WTC11 (cell line): Measurements from ENCODE around the gene SLC11A1. TPM values are rescaled to one million over a fixed set of nuclear protein-coding genes. Genes with fewer than 3 reads are reported as not detected.

Experiments
- ATAC-seq: fragments of 200-7000 bp; cut with Tn5 transposase; 2 replicates; pipeline ENCODE4 v1.10.0; 2021; ENCODE audit warnings: mild to moderate bottlenecking, moderate library complexity
- CTCF ChIA-PET: fragments of 300-600 bp; sonication (Branson Sonifier 250); formaldehyde crosslinking; loops from one replicate; lab custom pipeline; 2021; ENCODE audit warnings: antibody characterized with exemption; lab: Charles Lee
- POLR2A ChIA-PET: fragments of 350-600 bp; sonication (Branson Sonifier 250); formaldehyde crosslinking; loops from one replicate; lab custom pipeline; 2021; ENCODE audit warnings: antibody characterized with exemption; lab: Charles Lee
- DNase-seq: peaks from one replicate; pipeline ENCODE4 v3.0.0; 2021; ENCODE audit warnings: low spot score
- H3K27ac Mint-ChIP-seq: 2 replicates; pipeline ENCODE4 v1.8.0; 2021; ENCODE audit warnings: mixed read lengths
- H3K27me3 Mint-ChIP-seq: 2 replicates; pipeline ENCODE4 v1.8.0; 2021; ENCODE audit warnings: low read depth, mild to moderate bottlenecking, moderate library complexity, mixed read lengths
- H3K36me3 Mint-ChIP-seq: 2 replicates; pipeline ENCODE4 v1.8.0; 2021; ENCODE audit warnings: mixed read lengths
- H3K4me1 Mint-ChIP-seq: 2 replicates; pipeline ENCODE4 v1.8.0; 2022; ENCODE audit warnings: mixed read lengths
- H3K4me3 Mint-ChIP-seq: 2 replicates; pipeline ENCODE4 v1.8.0; 2021; ENCODE audit warnings: mild to moderate bottlenecking, moderate library complexity, mixed read lengths
- H3K9me3 Mint-ChIP-seq: 2 replicates; pipeline ENCODE4 v1.8.0; 2021; ENCODE audit warnings: mixed read lengths
- GABPB1 ChIP-seq: sonication (generic); formaldehyde crosslinking; IDR thresholded peaks from 2 replicates; pipeline ENCODE4 v1.8.1; 2023; ENCODE audit warnings: mild to moderate bottlenecking, missing genetic modification reagents
- GRHL2 ChIP-seq: fragments of 250-450 bp; sonication (Bioruptor Pico); IDR thresholded peaks from 2 replicates; pipeline ENCODE4 v1.8.0; 2022; ENCODE audit warnings: mild to moderate bottlenecking, moderate library complexity; ENCODE audit not compliant: insufficient replicate concordance, severe bottlenecking
- KAT7 ChIP-seq: sonication (generic); formaldehyde crosslinking; IDR thresholded peaks from 2 replicates; pipeline ENCODE4 v1.8.1; 2023; ENCODE audit warnings: missing genetic modification reagents, mild to moderate bottlenecking, borderline replicate concordance
- MYBL2 ChIP-seq: sonication (generic); formaldehyde crosslinking; IDR thresholded peaks from 2 replicates; pipeline ENCODE4 v1.8.1; 2023; ENCODE audit warnings: mild to moderate bottlenecking, moderate library complexity, missing genetic modification reagents
- NFATC4 ChIP-seq: fragments of 250-450 bp; sonication (Bioruptor Pico); IDR thresholded peaks from 2 replicates; pipeline ENCODE4 v1.9.0; 2021; ENCODE audit warnings: mild to moderate bottlenecking
- RELA ChIP-seq: sonication (generic); formaldehyde crosslinking; IDR thresholded peaks from 2 replicates; pipeline ENCODE4 v1.8.1; 2022; ENCODE audit warnings: missing genetic modification reagents, mild to moderate bottlenecking, borderline replicate concordance
- TEAD4 ChIP-seq: sonication (generic); formaldehyde crosslinking; IDR thresholded peaks from 2 replicates; pipeline ENCODE4 v1.8.0; 2022; ENCODE audit warnings: mild to moderate bottlenecking, missing genetic modification reagents
- ZNF121 ChIP-seq: sonication (generic); formaldehyde crosslinking; IDR thresholded peaks from 2 replicates; pipeline ENCODE4 v1.8.0; 2023; ENCODE audit warnings: missing genetic modification reagents
- total RNA-seq: library from RNA; stranded (reverse); gene quantifications from 3 replicates; pipeline ENCODE4 v1.2.3, GENCODE V29; 2021
- TF ChIP-seq, protein P1 (sequence below): sonication (generic); formaldehyde crosslinking; IDR thresholded peaks from 2 replicates; pipeline ENCODE4 v1.8.1; 2023; ENCODE audit warnings: mild to moderate bottlenecking, missing genetic modification reagents
- TF ChIP-seq, protein P2 (sequence below): sonication (generic); formaldehyde crosslinking; conservative IDR thresholded peaks from 2 replicates; pipeline ENCODE4 v1.8.1; 2023; ENCODE audit warnings: mild to moderate bottlenecking, low read depth, missing genetic modification reagents, moderate library complexity
- TF ChIP-seq, protein P3 (sequence below): sonication (generic); formaldehyde crosslinking; IDR thresholded peaks from 2 replicates; pipeline ENCODE4 v1.8.1; 2023; ENCODE audit warnings: mild to moderate bottlenecking, missing genetic modification reagents, moderate library complexity
- TF ChIP-seq, protein P4 (sequence below): sonication (generic); formaldehyde crosslinking; IDR thresholded peaks from 2 replicates; pipeline ENCODE4 v1.8.1; 2022; ENCODE audit warnings: low read depth, missing genetic modification reagents, borderline replicate concordance
- TF ChIP-seq, protein P5 (sequence below): sonication (generic); formaldehyde crosslinking; IDR thresholded peaks from 2 replicates; pipeline ENCODE4 v1.8.1; 2023; ENCODE audit warnings: mild to moderate bottlenecking, missing genetic modification reagents, moderate library complexity
- TF ChIP-seq, protein P6 (sequence below): fragments of 250-450 bp; sonication (Bioruptor Pico); IDR thresholded peaks from 2 replicates; pipeline ENCODE4 v1.9.0; 2021; ENCODE audit warnings: mild to moderate bottlenecking
- TF ChIP-seq, protein P7 (sequence below): sonication (generic); formaldehyde crosslinking; IDR thresholded peaks from 2 replicates; pipeline ENCODE4 v1.8.1; 2023; ENCODE audit warnings: mild to moderate bottlenecking, moderate library complexity, missing genetic modification reagents
- TF ChIP-seq, protein P8 (sequence below): fragments of 250-450 bp; sonication (Bioruptor Pico); conservative IDR thresholded peaks from 2 replicates; pipeline ENCODE4 v1.9.0; 2021; ENCODE audit warnings: mild to moderate bottlenecking

The SLC11A1 gene
- total RNA-seq, 1 experiment from 2014 or later, result 0.31 TPM

DNA sequence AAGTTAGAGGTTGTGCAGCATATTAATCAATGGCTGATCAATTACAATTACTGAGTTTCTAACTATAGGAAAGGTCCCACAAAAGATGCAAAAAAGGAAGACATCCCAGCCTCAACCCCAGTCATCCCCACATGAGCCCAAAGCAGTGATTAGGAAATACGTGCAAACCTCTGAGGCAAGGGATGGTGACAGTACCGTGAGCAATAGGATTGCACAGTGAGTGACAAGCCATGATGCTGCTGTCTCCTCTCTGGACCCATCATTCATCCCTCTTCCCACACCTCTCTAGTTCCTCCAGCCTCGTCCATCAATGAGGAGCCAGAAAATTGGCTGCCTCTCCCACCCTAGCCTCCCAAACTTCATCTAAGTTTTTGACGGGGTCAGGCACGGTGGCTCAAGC, 4.0 kb upstream of the SLC11A1 start:
- no peak for TF ChIP-seq TEAD4 (CRISPR knock-in tag)
- TF ChIP-seq, protein P1, sequence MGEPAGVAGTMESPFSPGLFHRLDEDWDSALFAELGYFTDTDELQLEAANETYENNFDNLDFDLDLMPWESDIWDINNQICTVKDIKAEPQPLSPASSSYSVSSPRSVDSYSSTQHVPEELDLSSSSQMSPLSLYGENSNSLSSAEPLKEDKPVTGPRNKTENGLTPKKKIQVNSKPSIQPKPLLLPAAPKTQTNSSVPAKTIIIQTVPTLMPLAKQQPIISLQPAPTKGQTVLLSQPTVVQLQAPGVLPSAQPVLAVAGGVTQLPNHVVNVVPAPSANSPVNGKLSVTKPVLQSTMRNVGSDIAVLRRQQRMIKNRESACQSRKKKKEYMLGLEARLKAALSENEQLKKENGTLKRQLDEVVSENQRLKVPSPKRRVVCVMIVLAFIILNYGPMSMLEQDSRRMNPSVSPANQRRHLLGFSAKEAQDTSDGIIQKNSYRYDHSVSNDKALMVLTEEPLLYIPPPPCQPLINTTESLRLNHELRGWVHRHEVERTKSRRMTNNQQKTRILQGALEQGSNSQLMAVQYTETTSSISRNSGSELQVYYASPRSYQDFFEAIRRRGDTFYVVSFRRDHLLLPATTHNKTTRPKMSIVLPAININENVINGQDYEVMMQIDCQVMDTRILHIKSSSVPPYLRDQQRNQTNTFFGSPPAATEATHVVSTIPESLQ (CRISPR knock-in tag), result no peak
- TF ChIP-seq, protein P2, sequence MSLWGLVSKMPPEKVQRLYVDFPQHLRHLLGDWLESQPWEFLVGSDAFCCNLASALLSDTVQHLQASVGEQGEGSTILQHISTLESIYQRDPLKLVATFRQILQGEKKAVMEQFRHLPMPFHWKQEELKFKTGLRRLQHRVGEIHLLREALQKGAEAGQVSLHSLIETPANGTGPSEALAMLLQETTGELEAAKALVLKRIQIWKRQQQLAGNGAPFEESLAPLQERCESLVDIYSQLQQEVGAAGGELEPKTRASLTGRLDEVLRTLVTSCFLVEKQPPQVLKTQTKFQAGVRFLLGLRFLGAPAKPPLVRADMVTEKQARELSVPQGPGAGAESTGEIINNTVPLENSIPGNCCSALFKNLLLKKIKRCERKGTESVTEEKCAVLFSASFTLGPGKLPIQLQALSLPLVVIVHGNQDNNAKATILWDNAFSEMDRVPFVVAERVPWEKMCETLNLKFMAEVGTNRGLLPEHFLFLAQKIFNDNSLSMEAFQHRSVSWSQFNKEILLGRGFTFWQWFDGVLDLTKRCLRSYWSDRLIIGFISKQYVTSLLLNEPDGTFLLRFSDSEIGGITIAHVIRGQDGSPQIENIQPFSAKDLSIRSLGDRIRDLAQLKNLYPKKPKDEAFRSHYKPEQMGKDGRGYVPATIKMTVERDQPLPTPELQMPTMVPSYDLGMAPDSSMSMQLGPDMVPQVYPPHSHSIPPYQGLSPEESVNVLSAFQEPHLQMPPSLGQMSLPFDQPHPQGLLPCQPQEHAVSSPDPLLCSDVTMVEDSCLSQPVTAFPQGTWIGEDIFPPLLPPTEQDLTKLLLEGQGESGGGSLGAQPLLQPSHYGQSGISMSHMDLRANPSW (CRISPR knock-in tag), result no peak
- TF ChIP-seq, protein P3, sequence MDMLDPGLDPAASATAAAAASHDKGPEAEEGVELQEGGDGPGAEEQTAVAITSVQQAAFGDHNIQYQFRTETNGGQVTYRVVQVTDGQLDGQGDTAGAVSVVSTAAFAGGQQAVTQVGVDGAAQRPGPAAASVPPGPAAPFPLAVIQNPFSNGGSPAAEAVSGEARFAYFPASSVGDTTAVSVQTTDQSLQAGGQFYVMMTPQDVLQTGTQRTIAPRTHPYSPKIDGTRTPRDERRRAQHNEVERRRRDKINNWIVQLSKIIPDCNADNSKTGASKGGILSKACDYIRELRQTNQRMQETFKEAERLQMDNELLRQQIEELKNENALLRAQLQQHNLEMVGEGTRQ, result no peak
- no peak for TF ChIP-seq ZNF121 (CRISPR knock-in tag)
- no peak for TF ChIP-seq MYBL2 (CRISPR knock-in tag)
- no peak for TF ChIP-seq NFATC4
- TF ChIP-seq, protein P4, sequence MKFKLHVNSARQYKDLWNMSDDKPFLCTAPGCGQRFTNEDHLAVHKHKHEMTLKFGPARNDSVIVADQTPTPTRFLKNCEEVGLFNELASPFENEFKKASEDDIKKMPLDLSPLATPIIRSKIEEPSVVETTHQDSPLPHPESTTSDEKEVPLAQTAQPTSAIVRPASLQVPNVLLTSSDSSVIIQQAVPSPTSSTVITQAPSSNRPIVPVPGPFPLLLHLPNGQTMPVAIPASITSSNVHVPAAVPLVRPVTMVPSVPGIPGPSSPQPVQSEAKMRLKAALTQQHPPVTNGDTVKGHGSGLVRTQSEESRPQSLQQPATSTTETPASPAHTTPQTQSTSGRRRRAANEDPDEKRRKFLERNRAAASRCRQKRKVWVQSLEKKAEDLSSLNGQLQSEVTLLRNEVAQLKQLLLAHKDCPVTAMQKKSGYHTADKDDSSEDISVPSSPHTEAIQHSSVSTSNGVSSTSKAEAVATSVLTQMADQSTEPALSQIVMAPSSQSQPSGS, result no peak
- TF ChIP-seq, protein P5, sequence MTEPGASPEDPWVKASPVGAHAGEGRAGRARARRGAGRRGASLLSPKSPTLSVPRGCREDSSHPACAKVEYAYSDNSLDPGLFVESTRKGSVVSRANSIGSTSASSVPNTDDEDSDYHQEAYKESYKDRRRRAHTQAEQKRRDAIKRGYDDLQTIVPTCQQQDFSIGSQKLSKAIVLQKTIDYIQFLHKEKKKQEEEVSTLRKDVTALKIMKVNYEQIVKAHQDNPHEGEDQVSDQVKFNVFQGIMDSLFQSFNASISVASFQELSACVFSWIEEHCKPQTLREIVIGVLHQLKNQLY (CRISPR knock-in tag), result no peak
- TF ChIP-seq, protein P6, sequence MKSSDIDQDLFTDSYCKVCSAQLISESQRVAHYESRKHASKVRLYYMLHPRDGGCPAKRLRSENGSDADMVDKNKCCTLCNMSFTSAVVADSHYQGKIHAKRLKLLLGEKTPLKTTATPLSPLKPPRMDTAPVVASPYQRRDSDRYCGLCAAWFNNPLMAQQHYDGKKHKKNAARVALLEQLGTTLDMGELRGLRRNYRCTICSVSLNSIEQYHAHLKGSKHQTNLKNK (CRISPR knock-in tag), result no peak
- no peak for TF ChIP-seq GABPB1 (CRISPR knock-in tag)
- TF ChIP-seq RELA, result no peak
- TF ChIP-seq, protein P7, sequence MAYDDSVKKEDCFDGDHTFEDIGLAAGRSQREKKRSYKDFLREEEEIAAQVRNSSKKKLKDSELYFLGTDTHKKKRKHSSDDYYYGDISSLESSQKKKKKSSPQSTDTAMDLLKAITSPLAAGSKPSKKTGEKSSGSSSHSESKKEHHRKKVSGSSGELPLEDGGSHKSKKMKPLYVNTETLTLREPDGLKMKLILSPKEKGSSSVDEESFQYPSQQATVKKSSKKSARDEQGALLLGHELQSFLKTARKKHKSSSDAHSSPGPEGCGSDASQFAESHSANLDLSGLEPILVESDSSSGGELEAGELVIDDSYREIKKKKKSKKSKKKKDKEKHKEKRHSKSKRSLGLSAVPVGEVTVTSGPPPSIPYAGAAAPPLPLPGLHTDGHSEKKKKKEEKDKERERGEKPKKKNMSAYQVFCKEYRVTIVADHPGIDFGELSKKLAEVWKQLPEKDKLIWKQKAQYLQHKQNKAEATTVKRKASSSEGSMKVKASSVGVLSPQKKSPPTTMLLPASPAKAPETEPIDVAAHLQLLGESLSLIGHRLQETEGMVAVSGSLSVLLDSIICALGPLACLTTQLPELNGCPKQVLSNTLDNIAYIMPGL, result no peak
- TF ChIP-seq, protein P8, sequence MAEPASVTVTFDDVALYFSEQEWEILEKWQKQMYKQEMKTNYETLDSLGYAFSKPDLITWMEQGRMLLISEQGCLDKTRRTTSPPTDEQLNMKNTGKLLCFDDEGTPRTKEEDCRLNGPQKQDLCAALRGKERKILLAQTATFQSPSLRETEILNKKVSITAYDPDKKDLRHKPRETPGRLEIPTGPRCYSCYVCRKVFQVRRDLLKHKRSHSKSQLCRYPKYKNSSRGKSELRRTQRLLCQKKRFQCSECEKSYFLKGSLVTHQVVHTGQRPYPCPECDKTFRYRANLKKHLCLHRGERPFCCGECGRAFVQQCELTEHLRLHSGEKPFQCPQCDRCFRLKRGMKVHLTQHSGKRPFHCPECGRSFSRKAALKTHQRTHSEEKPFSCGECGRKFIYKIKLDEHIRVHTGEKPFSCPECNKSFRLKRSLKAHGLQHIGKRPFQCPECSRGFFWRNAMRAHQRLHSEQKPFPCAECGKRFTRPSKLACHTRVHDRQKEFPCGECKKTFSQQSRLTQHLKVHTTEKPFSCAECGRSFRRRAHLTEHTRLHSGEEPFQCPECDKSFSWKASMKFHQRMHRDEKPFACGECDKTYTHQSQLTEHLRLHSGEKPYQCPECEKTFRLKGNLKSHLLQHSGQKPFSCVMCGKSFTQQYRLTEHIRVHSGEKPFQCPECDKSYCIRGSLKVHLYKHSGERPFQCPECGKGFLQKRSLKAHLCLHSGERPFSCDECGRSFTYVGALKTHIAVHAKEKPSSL, result no peak
- TF ChIP-seq KAT7 (CRISPR knock-in tag), result no peak
- no peak for TF ChIP-seq GRHL2 (CRISPR knock-in tag)
- no peaks in the 10 kb centered on the region for H3K9me3 Mint-ChIP-seq
- no peaks in the 10 kb centered on the region for H3K4me1 Mint-ChIP-seq
- H3K4me3 Mint-ChIP-seq, result no peak overlapping the region
- DNase-seq, result no peak
- CTCF ChIA-PET, result interaction anchor here (1.2 kb wide), 1 partner anchor 91 kb away, joined by 3 read pairs; no protein-coding TSS in a partner anchor
- peaks cover 3% of the 10 kb centered on the region; the same call in 1 of the 2 replicates for H3K27me3 Mint-ChIP-seq
- POLR2A ChIA-PET, result no interaction called here
- H3K27ac Mint-ChIP-seq, result no peak overlapping the region
- ATAC-seq, result no peak
- no peaks in the 10 kb centered on the region for H3K36me3 Mint-ChIP-seq
